NCI-H2081 (cell line): Measurements from ENCODE around the gene PGS1.
A peak's percentile ranks its signal among the peaks of the same experiment; 100 is the strongest.

Experiments
- DNase-seq, 2 experiments: peaks; one replicate each; lab custom pipeline; 2025; lab: John Stamatoyannopoulos, UW

The PGS1 gene

GRCh38 chr17:78408476-78409050, 30.1 kb downstream of the PGS1 start:
- DNase-seq = peak in 1 of 2 experiments; percentile 47

DNA sequence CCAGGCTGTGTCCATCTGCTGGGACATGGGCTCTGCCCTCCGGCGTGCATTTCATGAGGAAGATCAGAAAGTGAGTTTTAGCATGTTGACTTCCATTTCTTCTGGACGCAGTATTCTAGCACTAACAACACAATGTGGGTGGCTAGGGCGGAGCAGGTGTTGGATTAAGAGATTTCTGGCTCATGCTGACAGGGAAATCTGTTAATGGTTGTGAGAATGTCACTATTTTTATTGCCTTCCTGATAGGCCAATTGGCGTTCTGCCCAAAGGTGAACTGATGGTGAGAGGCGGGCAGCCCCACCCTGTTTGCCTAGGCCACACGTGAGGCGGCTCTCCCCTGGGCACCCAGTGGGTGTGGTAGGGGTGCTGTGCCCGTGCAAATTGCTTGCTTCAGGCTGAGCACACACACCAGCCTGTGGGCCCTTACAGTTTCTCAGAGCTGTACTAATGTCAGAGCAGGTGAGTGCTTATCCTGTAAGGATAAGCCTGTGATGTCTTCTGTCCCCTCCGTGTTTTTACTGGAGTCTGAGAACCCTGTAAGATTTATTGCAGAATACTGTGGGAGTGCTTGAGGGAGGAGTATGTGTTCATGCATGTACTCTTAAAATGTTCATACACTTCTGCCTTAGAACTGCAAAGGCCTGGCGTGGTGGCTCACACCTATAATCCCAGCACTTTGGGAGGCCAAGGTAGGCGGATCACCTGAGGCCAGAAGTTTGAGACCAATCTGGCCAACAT, 30.9 kb downstream of the PGS1 start:
- peak; percentile 92 to 98 for DNase-seq

GRCh38 chr17:78411241-78411857, 32.9 kb downstream of the PGS1 start:
- DNase-seq = no peak

DNA sequence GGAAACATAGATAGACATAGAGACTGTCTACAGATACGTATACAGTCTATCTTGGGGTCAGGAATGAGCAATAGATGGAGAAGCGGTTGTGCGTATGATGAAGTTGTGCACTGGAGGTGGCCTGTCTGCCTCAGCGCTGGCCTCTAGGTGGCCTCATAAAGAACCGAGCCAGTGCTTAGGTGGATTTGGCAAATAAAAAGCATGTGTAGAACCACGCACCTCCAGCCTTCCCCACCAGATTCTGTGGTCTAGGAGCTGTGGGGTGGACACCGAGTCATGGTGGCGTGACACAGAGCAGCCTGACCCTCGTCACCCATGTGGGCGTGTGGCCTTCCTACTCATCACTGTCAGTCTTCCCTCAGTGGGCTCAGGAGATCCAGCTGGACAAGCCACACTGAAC, 34.0 kb downstream of the PGS1 start:
- DNase-seq = no peak

DNA sequence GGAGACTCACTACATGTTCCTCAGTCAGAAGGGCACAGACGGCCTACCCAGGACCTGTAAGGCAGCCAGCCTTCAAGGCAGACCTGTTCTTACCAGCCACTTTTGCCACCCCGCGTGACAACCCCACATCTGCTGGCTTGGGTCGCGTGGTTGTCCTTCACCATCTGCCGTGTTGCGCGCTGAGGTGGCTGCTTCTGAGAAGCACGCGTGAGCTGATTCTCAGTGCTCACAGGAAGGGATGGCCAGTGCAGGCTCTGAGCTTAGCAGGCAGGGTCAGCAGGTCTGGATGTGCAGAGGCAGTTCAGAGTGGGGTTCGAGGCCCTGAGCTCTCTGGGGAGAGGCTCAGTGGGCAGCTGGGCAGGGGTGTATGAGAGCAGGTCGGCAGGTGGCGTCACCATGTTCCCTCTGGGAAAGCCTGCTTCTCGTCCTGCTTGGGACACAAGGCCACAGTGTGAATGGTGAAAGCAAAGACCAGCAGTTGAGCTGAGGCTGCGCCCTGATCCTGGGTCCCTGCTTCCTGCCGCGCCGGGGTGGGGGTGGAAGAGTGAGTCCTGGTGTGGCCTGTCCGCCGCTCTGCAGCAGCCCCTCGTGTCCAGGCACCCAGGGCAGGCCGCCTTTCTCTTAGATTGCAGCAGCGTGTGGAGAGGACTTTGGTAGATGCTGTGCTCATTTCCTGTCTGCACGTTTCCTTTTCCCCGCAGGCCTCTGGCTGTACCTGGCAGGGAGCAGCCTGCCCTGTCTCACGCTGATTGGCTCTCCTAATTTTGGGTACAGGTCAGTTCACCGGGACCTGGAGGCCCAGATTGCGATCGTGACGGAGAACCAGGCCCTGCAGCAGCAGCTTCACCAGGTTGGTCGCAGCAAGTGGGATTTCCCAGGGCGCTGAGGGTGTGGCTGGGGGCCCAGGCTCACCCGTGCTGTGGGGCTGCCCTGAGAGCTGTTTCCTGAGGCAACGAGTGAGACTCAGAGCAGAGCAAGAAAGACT, 36.0 kb downstream of the PGS1 start:
- DNase-seq = no peak

GRCh38 chr17:78415821-78416711, 37.6 kb downstream of the PGS1 start:
- DNase-seq = no peak

GRCh38 chr17:78416791-78417530, 38.5 kb downstream of the PGS1 start:
- DNase-seq = no peak

GRCh38 chr17:78417531-78417909, 39.1 kb downstream of the PGS1 start:
- DNase-seq = no peak

DNA sequence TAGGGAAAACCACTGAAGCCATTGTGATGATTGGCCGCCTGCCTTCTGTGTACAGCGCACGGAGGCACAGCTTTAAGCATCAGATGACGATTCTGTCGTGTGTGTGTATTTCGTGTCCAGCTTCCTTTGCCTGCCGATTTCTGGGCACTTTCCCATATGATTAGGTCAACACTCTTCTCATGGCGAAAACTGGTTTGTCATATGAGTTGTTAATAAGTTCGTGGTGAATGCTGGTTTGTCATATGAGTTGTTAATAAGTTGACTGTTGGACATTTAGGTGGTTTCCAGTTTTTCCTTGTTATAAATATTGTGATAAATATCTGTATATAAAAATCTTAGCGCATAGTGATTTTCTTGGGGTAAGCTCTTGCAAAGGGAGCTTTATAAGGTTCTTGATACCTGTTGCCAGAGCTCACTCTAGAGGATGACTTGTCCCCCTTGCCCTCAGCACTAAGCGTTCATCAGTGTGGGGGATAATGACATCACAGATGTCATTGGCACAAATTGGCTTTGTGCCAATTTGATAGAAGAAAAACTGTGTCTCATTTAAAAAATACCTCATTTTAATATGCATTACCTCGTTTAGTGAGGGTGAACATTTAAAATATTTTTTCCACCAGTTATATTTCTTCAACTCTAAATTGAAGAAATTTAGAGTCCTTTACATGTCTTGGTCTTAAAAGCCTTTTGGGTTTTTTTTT, 40.0 kb downstream of the PGS1 start:
- DNase-seq = no peak

- DNase-seq = no peak
Observed at GRCh38 chr17:78419970-78420815, 41.7 kb downstream of the PGS1 start.

- DNase-seq = no peak
Observed at GRCh38 chr17:78421084-78421533, 42.7 kb downstream of the PGS1 start.

- DNase-seq = peak; percentile 65 to 74
Observed at GRCh38 chr17:78421534-78422266, 43.3 kb downstream of the PGS1 start.

GRCh38 chr17:78422267-78422605, 43.8 kb downstream of the PGS1 start:
- no peak for DNase-seq

GRCh38 chr17:78422872-78423588, 44.6 kb downstream of the PGS1 start:
- DNase-seq = no peak

DNA sequence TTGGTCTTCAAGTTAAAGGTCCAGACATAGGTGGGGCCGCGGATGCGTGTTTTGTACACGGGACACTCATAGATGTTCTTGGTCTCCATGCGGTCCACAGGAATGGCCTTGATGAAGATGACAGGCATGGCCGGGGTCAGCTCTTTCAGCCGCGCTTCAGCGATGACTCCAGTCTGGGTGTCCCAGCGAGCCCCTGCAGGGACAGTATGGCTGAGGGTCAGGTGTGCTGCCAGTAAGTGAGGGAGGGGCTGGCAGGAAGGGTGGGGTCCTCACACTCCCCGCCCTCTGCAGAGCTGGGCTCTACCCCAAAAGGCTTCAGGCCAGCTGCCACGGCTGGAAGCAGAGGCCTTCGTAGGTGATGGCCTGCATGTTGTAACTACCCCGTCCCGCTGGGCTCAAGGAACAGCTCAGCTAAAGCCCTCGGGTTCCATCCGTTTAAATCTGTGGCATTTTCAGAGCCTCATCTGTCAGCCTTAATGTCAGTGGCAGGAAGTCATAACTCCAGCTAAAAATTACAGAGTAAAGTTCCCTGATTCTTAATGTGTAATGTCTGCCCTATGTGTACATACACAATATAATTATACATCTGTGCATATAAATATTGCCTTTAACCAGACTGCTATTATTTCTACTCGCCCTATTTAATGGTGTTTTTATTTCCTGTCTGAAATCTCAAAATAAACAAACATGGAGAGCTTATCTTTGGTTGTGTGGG, 45.7 kb downstream of the PGS1 start:
- peak; percentile 30 to 77 for DNase-seq

DNA sequence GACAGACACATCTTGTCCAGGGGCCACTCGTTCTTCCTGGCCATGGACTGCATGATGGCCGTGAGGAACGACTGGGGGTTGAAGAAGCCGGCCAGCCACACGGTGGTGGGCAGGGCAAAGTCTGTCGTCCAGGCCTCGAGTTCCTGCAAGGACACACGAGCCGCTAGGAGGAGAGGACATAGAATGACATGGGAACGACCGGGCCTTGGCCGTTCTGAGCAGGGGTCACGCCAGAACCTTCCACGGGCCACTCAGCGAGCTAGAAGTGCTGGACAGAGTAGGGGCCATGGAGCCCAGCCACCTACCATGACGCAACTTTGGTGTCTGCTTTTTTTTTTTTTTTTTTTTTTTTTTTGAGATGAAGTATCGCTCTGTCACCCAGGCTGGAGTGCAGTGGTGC, 47.0 kb downstream of the PGS1 start:
- DNase-seq = no peak
